ENCODE results near the gene CBX4. TPM values are rescaled to one million over a fixed set of nuclear protein-coding genes. Genes with fewer than 3 reads are reported as not detected.

The CBX4 gene
- total and polyA plus RNA-seq, 9 donors = 6.6 to 14.5 (median 9.6) TPM

DNA sequence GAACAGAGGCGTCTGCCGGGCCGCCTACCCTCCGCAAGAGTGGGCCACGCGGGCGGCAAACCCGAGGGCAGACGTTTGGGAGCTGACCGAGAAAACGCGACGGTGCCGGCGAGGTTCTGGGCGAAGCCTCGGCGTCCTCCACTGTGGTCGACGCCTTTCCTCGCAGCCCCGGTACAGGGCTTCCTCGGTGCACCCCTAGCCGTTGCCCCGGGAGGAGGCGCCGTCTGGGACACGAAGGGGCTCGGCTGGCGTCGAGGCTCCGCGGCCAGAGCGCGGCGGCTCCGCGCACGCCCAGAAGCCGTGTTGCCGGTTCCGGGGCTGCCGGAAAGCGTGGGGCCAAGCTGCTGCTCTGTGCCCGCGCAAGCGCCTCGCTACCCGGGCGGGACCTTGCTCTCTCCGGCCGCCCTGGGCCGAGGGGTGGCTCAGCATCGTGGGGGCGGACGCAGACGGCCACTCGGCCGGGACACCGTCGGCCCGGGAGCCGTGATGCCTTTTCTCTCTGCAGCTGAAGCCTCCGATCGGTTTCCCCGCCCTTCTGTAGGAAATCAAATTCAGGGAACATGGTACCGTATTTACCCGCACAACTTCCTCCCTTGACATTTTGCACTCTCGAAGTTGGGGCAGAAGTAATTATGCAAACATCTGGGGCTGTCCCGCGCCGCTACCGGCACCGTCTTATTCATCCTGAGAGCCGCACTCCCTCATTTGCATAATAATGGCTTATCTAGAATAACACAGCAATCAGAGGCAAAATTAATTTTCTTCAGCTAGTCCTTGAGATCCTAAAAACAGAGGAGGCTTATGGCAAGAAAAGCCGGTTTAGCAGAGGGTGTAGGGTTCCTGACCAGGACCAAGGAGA is 35.0 kb downstream of the CBX4 start:
- H3K27ac ChIP-seq (ENCODE audit: low read length) = no peak overlapping the region
- peaks cover 100% of the 10 kb centered on the region for H3K27me3 ChIP-seq (ENCODE audit: control insufficient read depth, insufficient read depth, low read length)
- peaks cover 45% of the 10 kb centered on the region for H3K4me1 ChIP-seq (ENCODE audit: control insufficient read depth, insufficient read depth, low read length)
- no peaks in the 10 kb centered on the region for H3K9me3 ChIP-seq (replicated peaks; ENCODE audit: control insufficient read depth, low read depth, low read length)
- H3K36me3 ChIP-seq (ENCODE audit: control insufficient read depth, insufficient read depth, low read length) = no peaks in the 10 kb centered on the region
- DNase-seq = no peak
- no peak overlapping the region for H3K4me3 ChIP-seq (ENCODE audit: low read length)
- 1% methylated on average over 64 of the region's 76 CpGs for WGBS (ENCODE audit: insufficient coverage)

- Histone ChIP-seq H3K27me3 (ENCODE audit: control insufficient read depth, insufficient read depth, low read length) (peaks cover 100% of the 10 kb centered on the region), H3K4me1 (ENCODE audit: control insufficient read depth, insufficient read depth, low read length) (peaks cover 52% of the 10 kb centered on the region), H3K4me3 (ENCODE audit: low read length) (no peak overlapping the region), H3K9me3 (replicated peaks; ENCODE audit: control insufficient read depth, low read depth, low read length) (no peaks in the 10 kb centered on the region), H3K27ac (ENCODE audit: low read length) (no peak overlapping the region), H3K36me3 (ENCODE audit: control insufficient read depth, insufficient read depth, low read length) (no peaks in the 10 kb centered on the region)
- WGBS (ENCODE audit: insufficient coverage) = 8% methylated on average over 26 of the region's 31 CpGs
- DNase-seq = no peak
These were observed 35.7 kb downstream of the CBX4 start for GRCh38 chr17:79803421-79803996.

DNA sequence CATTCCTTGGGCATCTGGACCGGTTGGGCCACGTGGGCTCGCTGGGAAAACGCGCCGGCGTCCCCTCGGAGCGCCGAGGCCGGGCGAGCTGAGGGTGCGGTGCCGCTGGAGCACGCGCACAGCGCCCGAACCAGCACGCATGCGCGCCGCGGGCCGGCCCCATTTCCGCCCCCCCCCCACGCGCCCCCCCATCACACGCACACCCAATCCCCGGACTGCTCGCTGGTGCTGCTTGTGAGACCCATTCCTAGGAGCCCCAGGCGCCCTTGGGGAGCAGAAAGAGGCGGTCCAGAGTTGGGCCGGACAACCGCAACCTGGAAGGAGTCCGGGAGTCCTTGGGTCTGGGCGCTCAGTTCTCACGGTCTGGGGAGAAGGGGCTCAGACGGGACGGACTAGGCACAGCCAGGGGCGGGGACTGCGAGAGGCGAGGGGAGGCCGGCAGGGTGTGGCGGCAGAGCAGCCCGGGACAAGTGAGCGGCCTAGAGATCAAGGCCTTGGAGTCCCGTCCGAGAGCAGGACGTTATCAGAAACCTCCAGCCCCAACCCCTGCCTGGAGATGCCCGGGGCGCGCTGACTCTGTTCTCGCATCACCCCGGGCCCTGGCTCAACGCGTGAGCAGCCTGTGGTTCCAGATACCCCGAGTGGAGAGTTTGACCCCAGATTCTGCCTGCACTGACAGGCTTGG is 36.4 kb downstream of the CBX4 start:
- peaks cover 58% of the 10 kb centered on the region for H3K4me1 ChIP-seq (ENCODE audit: control insufficient read depth, insufficient read depth, low read length)
- H3K36me3 ChIP-seq (ENCODE audit: control insufficient read depth, insufficient read depth, low read length) = no peaks in the 10 kb centered on the region
- H3K4me3 ChIP-seq (ENCODE audit: low read length) = no peak overlapping the region
- WGBS (ENCODE audit: insufficient coverage) = 2% methylated on average over 48 of the region's 57 CpGs
- H3K9me3 ChIP-seq (replicated peaks; ENCODE audit: control insufficient read depth, low read depth, low read length) = no peaks in the 10 kb centered on the region
- peaks cover 100% of the 10 kb centered on the region for H3K27me3 ChIP-seq (ENCODE audit: control insufficient read depth, insufficient read depth, low read length)
- no peak for DNase-seq
- no peak overlapping the region for H3K27ac ChIP-seq (ENCODE audit: low read length)

DNA sequence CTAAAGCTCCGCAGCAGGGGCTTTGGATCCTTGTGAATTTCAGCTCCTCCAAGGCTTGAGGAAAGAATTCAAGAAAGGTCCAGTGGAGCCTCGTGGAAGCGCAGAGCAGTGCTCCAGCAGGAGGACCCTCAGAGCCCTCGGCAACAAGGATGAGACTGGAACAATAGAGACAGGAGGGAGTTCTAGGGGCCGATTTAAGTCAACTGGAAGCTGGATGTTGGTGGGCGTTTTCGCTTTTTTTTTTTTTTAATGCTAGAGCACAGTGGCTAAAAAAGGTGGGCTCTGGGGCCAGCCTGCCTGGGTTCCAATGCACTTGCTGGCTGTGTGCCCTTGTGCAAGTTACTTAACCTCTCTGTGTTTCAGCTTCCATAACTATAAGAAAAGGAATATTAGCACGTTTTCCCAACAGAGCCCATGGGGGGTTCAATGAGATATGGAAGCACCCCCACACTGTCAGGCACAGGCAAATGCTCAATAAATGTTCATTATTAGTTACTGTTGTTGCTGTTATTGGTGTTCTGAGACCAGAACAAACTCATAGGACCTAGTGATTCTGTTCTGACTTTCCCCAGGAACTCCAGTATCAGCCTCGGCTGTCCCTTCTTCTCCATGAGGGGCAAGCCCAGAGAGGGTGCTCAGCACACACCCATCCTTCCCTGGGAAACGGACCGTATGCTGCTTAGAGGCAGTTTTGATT is 37.1 kb downstream of the CBX4 start:
- Histone ChIP-seq H3K4me3 (ENCODE audit: low read length) (no peak overlapping the region), H3K27me3 (ENCODE audit: control insufficient read depth, insufficient read depth, low read length) (peaks cover 96% of the 10 kb centered on the region), H3K4me1 (ENCODE audit: control insufficient read depth, insufficient read depth, low read length) (peaks cover 61% of the 10 kb centered on the region), H3K36me3 (ENCODE audit: control insufficient read depth, insufficient read depth, low read length) (no peaks in the 10 kb centered on the region), H3K27ac (ENCODE audit: low read length) (no peak overlapping the region), H3K9me3 (replicated peaks; ENCODE audit: control insufficient read depth, low read depth, low read length) (no peaks in the 10 kb centered on the region)
- DNase-seq = no peak
- 5% methylated on average over 10 of the region's 11 CpGs for WGBS (ENCODE audit: insufficient coverage)

GRCh38 chr17:79801156-79802038 is 37.8 kb downstream of the CBX4 start:
- Histone ChIP-seq H3K36me3 (ENCODE audit: control insufficient read depth, insufficient read depth, low read length) (no peaks in the 10 kb centered on the region), H3K27ac (ENCODE audit: low read length) (no peak overlapping the region), H3K9me3 (replicated peaks; ENCODE audit: control insufficient read depth, low read depth, low read length) (no peaks in the 10 kb centered on the region), H3K4me1 (ENCODE audit: control insufficient read depth, insufficient read depth, low read length) (peaks cover 62% of the 10 kb centered on the region), H3K27me3 (ENCODE audit: control insufficient read depth, insufficient read depth, low read length) (peaks cover 88% of the 10 kb centered on the region), H3K4me3 (ENCODE audit: low read length) (no peak overlapping the region)
- DNase-seq = peak; percentile 25
- WGBS (ENCODE audit: insufficient coverage) = 3% methylated on average over 50 of the region's 52 CpGs

DNA sequence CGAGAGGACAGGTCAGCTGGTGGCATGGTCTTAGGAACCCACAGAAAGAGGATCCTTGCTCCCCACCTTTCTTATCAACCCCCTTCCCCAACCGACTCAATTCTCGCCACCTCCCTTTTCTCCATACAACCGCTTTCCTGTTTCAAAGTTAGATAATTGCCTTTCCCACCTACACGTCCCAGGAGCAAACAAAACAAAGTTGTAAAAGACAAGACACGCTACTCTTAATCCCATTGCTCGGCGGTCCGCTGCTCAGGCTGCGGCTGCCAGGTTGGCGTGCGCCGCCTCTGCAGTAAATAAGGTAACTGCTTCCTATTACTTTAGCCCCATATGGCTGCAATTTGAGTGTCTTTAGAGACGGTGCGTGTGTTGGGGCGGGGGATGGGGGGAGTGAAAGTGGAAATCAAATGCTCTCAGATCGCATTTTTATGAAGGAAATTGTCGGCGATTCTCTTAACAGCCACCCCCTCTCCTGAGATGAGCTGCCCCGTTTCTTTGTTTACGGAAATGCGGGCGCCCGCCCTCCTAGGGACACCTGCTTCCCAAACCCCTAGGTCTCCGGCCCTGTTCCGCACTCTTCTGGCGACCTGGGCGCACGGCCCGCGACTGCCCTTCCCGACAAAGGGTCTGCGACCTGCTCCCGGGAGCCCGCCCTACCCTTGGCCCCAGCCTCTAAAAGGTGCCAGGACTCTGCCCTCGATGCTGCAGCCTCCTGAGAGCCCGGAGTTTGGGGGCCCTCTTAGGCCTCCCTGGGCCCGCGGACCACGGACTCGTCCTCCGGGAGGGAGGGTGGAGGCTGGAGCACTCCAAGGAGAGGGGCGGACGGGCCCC is 38.7 kb downstream of the CBX4 start:
- H3K27ac ChIP-seq (ENCODE audit: low read length) = no peak overlapping the region
- WGBS (ENCODE audit: insufficient coverage) = under 1% methylated on average over 30 of the region's 44 CpGs
- H3K9me3 ChIP-seq (replicated peaks; ENCODE audit: control insufficient read depth, low read depth, low read length) = no peaks in the 10 kb centered on the region
- peaks cover 81% of the 10 kb centered on the region for H3K27me3 ChIP-seq (ENCODE audit: control insufficient read depth, insufficient read depth, low read length)
- H3K4me1 ChIP-seq (ENCODE audit: control insufficient read depth, insufficient read depth, low read length) = peaks cover 69% of the 10 kb centered on the region
- no peaks in the 10 kb centered on the region for H3K36me3 ChIP-seq (ENCODE audit: control insufficient read depth, insufficient read depth, low read length)
- no peak overlapping the region for H3K4me3 ChIP-seq (ENCODE audit: low read length)
- peak; percentile 77 for DNase-seq

GRCh38 chr17:79799538-79800324 is 39.5 kb downstream of the CBX4 start:
- no peak overlapping the region for H3K4me3 ChIP-seq (ENCODE audit: low read length)

GRCh38 chr17:79799174-79799537 is 40.1 kb downstream of the CBX4 start:
- H3K4me1 ChIP-seq (ENCODE audit: control insufficient read depth, insufficient read depth, low read length) = peaks cover 74% of the 10 kb centered on the region
- no peak overlapping the region for H3K27ac ChIP-seq (ENCODE audit: low read length)
- no peaks in the 10 kb centered on the region for H3K9me3 ChIP-seq (replicated peaks; ENCODE audit: control insufficient read depth, low read depth, low read length)
- no peak overlapping the region for H3K4me3 ChIP-seq (ENCODE audit: low read length)
- peaks cover 12% of the 10 kb centered on the region for H3K36me3 ChIP-seq (ENCODE audit: control insufficient read depth, insufficient read depth, low read length)
- H3K27me3 ChIP-seq (ENCODE audit: control insufficient read depth, insufficient read depth, low read length) = peaks cover 76% of the 10 kb centered on the region
- no peak for DNase-seq
- WGBS (ENCODE audit: insufficient coverage) = 0% methylated on average over 12 of the region's 23 CpGs

More at GRCh38 chr17:79799538-79800324, 39.5 kb downstream of the CBX4 start:
- peaks cover 76% of the 10 kb centered on the region for H3K27me3 ChIP-seq (ENCODE audit: control insufficient read depth, insufficient read depth, low read length)
- H3K36me3 ChIP-seq (ENCODE audit: control insufficient read depth, insufficient read depth, low read length) = peaks cover 7% of the 10 kb centered on the region
- H3K4me1 ChIP-seq (ENCODE audit: control insufficient read depth, insufficient read depth, low read length) = peaks cover 72% of the 10 kb centered on the region
- no peak overlapping the region for H3K27ac ChIP-seq (ENCODE audit: low read length)
- peak; percentile 19 for DNase-seq
- no peaks in the 10 kb centered on the region for H3K9me3 ChIP-seq (replicated peaks; ENCODE audit: control insufficient read depth, low read depth, low read length)
- WGBS (ENCODE audit: insufficient coverage) = 3% methylated on average over 23 of the region's 31 CpGs

Data from muscle of leg (tissue), 11 donors.